Nephron progenitor cell (in vitro differentiated cells): ENCODE results near the gene EXT2.

ENCODE experiments used
- DNase-seq: peaks from one replicate; pipeline ENCODE4 v3.0.0; 2021
- H3K27ac Mint-ChIP-seq: 2 replicates; pipeline ENCODE4 v1.8.0; 2021; ENCODE audit warnings: mild to moderate bottlenecking, moderate library complexity, mixed read lengths
- H3K27me3 Mint-ChIP-seq: 2 replicates; pipeline ENCODE4 v1.8.0; 2021; ENCODE audit warnings: mild to moderate bottlenecking, low read depth, mixed read lengths; ENCODE audit not compliant: poor library complexity
- H3K36me3 Mint-ChIP-seq: 2 replicates; pipeline ENCODE4 v1.8.0; 2021; ENCODE audit warnings: low read depth, mixed read lengths
- H3K4me1 Mint-ChIP-seq: 2 replicates; pipeline ENCODE4 v1.8.0; 2021; ENCODE audit warnings: mixed read lengths
- H3K4me3 Mint-ChIP-seq: 2 replicates; pipeline ENCODE4 v1.8.0; 2021; ENCODE audit warnings: mild to moderate bottlenecking, moderate library complexity, mixed read lengths
- H3K9me3 Mint-ChIP-seq: 2 replicates; pipeline ENCODE4 v1.8.0; 2021; ENCODE audit warnings: mild to moderate bottlenecking, moderate library complexity, mixed read lengths
- TF ChIP-seq, protein P1 (sequence below): fragments of 200-600 bp; sonication (generic); IDR thresholded peaks from 2 replicates; pipeline ENCODE4 v1.5.0; 2021; ENCODE audit warnings: antibody characterized with exemption

EXT2 gene

GRCh38 chr11:44079376-44079775 is 16.1 kb upstream of the EXT2 start:
- no peak for DNase-seq
- Mint-ChIP-seq H3K4me3 (no peak overlapping the region), H3K36me3 (peaks cover 19% of the 10 kb centered on the region), H3K4me1 (no peaks in the 10 kb centered on the region), H3K27ac (no peak overlapping the region), H3K27me3 (no peaks in the 10 kb centered on the region), H3K9me3 (peaks cover 6% of the 10 kb centered on the region)
- TF ChIP-seq, protein P1, sequence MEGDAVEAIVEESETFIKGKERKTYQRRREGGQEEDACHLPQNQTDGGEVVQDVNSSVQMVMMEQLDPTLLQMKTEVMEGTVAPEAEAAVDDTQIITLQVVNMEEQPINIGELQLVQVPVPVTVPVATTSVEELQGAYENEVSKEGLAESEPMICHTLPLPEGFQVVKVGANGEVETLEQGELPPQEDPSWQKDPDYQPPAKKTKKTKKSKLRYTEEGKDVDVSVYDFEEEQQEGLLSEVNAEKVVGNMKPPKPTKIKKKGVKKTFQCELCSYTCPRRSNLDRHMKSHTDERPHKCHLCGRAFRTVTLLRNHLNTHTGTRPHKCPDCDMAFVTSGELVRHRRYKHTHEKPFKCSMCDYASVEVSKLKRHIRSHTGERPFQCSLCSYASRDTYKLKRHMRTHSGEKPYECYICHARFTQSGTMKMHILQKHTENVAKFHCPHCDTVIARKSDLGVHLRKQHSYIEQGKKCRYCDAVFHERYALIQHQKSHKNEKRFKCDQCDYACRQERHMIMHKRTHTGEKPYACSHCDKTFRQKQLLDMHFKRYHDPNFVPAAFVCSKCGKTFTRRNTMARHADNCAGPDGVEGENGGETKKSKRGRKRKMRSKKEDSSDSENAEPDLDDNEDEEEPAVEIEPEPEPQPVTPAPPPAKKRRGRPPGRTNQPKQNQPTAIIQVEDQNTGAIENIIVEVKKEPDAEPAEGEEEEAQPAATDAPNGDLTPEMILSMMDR = no peak

DNA sequence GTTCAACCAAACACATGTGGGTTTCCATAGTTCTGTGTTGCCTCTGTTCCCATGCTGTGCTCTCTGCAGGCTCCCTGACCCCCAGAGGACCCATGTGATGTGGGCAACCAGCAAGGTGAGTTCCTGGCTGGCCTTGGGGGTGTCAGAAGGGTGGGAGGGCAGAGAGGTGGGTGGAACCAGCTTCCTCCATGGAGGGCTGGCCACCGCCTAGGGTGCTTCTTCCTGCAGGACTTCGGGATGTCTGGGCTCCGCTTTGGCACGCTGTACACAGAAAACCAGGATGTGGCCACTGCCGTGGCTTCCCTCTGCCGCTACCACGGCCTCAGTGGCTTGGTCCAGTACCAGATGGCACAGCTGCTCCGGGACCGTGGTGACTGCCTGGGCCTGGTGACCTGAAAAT is 14.5 kb upstream of the EXT2 start:
- H3K36me3 Mint-ChIP-seq = peaks cover 25% of the 10 kb centered on the region

GRCh38 chr11:44082645-44083044 is 12.8 kb upstream of the EXT2 start:
- H3K27ac Mint-ChIP-seq = no peak overlapping the region
- no peaks in the 10 kb centered on the region for H3K4me1 Mint-ChIP-seq
- peaks cover 25% of the 10 kb centered on the region for H3K9me3 Mint-ChIP-seq
- H3K4me3 Mint-ChIP-seq = no peak overlapping the region
- no peak for DNase-seq
- TF ChIP-seq, protein P1 = no peak
- peaks cover 25% of the 10 kb centered on the region for H3K36me3 Mint-ChIP-seq
- no peaks in the 10 kb centered on the region for H3K27me3 Mint-ChIP-seq

More for the DNA sequence above, 14.5 kb upstream of the EXT2 start:
- no peak for DNase-seq
- Mint-ChIP-seq H3K9me3 (peaks cover 17% of the 10 kb centered on the region), H3K4me3 (no peak overlapping the region), H3K27ac (no peak overlapping the region), H3K27me3 (no peaks in the 10 kb centered on the region), H3K4me1 (no peaks in the 10 kb centered on the region)
- TF ChIP-seq, protein P1 = no peak

DNA sequence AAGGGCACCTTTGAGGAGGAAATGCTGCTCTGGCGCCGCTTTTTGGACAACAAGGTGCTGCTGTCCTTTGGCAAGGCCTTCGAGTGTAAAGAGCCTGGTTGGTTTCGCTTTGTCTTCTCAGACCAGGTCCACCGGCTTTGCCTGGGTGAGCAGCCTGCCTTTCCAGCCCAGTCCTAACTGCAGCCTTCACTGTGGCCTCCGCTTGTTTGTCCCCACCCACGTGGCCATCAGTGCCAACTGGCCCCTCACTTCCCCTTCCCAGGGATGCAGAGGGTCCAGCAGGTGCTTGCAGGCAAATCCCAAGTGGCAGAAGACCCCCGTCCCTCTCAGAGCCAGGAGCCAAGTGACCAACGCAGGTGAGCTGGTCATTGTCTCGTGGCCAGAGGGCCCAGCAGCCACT is 12.0 kb upstream of the EXT2 start:
- no peaks in the 10 kb centered on the region for H3K27me3 Mint-ChIP-seq
- DNase-seq = no peak
- H3K36me3 Mint-ChIP-seq = peaks cover 28% of the 10 kb centered on the region
- no peaks in the 10 kb centered on the region for H3K4me1 Mint-ChIP-seq
- no peak overlapping the region for H3K4me3 Mint-ChIP-seq
- peaks cover 27% of the 10 kb centered on the region for H3K9me3 Mint-ChIP-seq
- TF ChIP-seq, protein P1 = no peak
- no peak overlapping the region for H3K27ac Mint-ChIP-seq

- H3K27ac Mint-ChIP-seq = no peak overlapping the region
- peaks cover 32% of the 10 kb centered on the region for H3K9me3 Mint-ChIP-seq
- no peaks in the 10 kb centered on the region for H3K4me1 Mint-ChIP-seq
- H3K4me3 Mint-ChIP-seq = no peak overlapping the region
- peaks cover 32% of the 10 kb centered on the region for H3K36me3 Mint-ChIP-seq
- H3K27me3 Mint-ChIP-seq = no peaks in the 10 kb centered on the region
- TF ChIP-seq, protein P1 = no peak
- no peak for DNase-seq
These were observed 11.6 kb upstream of the EXT2 start for GRCh38 chr11:44083906-44084305.

- peaks cover 44% of the 10 kb centered on the region for H3K9me3 Mint-ChIP-seq
- no peak overlapping the region for H3K27ac Mint-ChIP-seq
- no peaks in the 10 kb centered on the region for H3K4me1 Mint-ChIP-seq
- peaks cover 37% of the 10 kb centered on the region for H3K36me3 Mint-ChIP-seq
- DNase-seq = no peak
- H3K27me3 Mint-ChIP-seq = peaks cover 4% of the 10 kb centered on the region
- no peak overlapping the region for H3K4me3 Mint-ChIP-seq
- TF ChIP-seq, protein P1 = no peak
These were observed 10.1 kb upstream of the EXT2 start for GRCh38 chr11:44085330-44085729.
